NCI-H2107 treated with DMSO at 0.1 percent for 48 hours (cell line): ENCODE measurements around the gene POU6F1.
A peak's percentile ranks its signal among the peaks of the same experiment; 100 is the strongest.
"Not testable (repeated sequence)": the region's sequence is repeated elsewhere in the genome, so short reads cannot be mapped to it uniquely, and the experiment has no call there.

Source experiments
- DNase-seq: peaks from one replicate; lab custom pipeline; 2025; ENCODE audit not compliant: unreplicated experiment; lab: John Stamatoyannopoulos, UW

The POU6F1 gene

GRCh38 chr12:51217968-51218606 lies at the start of gene POU6F1:
POU6F1 (minus strand) TSS chr12:51218062; CDS start chr12:51206836, 11,226 bp downstream.
- peak; percentile 45 for DNase-seq

GRCh38 chr12:51265024-51265423 lies 47.2 kb upstream of the POU6F1 start:
- no peak for DNase-seq

DNA sequence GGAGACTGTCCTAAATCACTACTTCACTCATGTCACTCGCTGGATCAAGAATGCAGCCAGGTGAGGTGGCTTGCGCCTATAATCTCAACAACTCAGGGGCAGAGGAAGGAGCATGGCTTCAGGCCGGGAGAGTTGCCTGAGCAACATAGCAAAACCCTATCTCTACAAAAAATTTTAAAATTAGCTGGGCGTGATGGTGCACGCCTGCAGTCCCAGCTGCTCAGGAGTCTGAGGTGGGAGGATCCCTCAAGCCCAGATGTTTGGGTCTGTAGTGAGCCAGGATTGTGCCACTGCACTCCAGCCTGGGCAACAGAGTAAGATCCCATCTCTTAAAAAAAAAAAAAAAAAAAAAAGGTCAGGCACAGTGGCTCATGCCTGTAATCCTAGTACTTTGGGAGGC lies 46.4 kb upstream of the POU6F1 start:
- DNase-seq: no peak

GRCh38 chr12:51263341-51263740 lies 45.5 kb upstream of the POU6F1 start:
- no peak for DNase-seq

DNA sequence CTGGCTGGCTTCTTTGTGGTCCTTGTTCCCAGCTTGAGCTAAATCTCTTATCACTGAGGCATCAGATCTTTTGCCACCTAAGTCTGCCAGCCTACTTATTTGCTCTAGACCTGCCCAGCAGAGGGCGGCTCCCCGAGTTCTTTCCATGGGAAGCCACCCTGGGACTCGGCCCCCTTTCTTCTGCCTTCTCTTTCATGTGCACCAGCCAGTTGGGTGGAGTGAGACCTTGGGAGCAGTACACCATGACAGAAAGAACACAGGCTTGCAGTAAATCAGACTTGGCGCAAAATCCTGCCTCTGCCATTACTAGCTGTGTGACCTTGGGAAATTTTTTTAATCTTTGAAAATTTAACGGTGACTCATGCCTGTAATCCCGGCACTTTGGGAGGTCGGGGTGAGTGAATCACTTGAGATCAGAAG lies 44.9 kb upstream of the POU6F1 start:
- DNase-seq: no peak

- not testable (repeated sequence) for DNase-seq
Observed at GRCh38 chr12:51259600-51259999, 41.7 kb upstream of the POU6F1 start.

DNA sequence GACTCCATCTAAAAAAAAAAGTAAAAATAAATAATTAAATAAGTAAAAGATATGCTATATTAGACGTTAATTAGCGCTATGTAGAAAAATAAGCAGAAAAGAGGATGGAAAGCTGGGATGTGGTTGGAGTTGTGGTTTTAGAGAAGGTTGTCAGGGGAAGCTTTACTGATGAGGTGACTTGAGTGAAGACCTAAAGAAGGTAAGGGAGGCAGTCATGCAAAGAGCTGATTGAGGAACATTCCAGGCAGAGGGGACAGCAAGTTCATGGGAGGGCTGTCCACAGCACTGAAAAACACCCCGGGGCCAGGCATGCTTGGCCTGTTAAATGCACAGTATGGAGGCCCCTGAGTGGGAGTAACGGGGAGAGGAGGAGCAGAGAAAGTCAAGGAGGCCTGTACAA lies 36.7 kb upstream of the POU6F1 start:
- DNase-seq: no peak

DNA sequence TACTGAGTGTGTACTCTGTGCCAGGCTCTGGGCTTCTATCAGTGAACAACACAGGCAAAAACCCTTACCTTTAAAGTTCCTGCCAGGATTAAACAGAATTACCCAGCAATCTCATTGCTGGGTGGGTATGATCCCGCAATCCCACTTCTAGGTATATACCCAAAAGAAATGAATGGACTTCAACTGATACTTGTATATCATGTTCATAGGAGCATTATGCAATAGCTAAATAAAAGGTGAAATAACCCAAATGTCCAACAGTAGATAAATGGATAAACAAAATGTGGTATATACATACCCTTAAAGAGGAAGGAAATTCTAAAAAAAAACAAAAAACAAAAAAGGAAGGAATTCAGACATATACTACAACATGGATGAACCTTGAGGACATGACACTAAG lies 35.4 kb upstream of the POU6F1 start:
- DNase-seq: no peak

- peak; percentile 74 for DNase-seq
Observed at GRCh38 chr12:51247523-51248206, 29.8 kb upstream of the POU6F1 start.

GRCh38 chr12:51246254-51246853 lies 28.5 kb upstream of the POU6F1 start:
- no peak for DNase-seq

DNA sequence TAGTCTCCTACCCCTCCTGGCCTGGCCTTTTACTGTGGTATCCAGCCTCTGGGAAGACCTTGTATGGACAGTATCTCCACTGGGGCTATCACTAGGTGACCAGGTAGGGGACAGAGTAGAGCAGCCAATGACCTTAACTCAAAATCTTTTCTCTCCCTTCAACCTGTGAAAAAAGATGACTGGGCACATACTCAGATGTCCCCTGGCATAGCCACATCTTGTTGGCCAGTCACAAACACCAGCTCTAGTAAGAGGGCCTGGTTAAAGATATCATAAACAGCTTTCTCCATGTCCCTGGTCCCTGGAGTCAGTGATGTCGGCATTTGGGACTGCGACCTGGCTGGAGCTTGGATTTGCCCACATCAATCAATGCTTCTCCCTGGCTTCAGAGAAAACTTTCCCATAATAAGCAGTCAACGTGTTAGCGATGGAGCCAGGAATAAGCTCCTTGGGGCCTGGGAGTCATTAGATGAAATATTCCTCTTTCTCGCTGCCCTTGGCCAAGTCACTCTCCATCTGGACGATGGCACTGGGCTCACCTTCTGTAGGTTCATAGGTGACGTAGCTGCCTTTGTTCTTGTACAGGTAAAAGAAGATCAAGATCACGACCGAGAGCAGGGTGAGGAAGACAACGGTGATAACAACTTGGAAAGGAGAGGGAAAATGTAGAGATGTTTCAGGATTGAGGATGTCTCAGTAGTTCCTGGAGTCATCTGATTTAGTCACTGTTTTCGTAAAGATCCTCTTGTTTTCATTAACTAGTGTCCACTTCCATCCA lies 27.8 kb upstream of the POU6F1 start:
- no peak for DNase-seq

DNA sequence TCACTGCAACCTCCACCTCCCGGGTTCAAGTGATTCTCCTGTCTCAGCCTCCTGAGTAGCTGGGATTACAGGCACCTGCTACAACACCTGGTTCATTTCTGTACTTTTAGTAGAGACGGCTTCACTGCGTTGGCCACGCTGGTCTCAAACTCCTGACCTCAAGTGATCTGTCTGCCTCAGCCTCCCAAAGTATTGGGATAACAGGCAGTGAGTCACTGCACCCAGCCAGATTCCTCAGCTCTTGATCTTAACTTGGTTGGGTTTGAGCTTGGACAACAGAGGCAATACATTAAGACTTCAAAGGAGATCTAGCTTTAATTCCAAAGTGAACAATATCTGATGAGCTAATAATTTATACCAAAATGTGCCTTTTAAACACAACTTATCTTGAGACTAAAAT lies 26.4 kb upstream of the POU6F1 start:
- DNase-seq: no peak

DNA sequence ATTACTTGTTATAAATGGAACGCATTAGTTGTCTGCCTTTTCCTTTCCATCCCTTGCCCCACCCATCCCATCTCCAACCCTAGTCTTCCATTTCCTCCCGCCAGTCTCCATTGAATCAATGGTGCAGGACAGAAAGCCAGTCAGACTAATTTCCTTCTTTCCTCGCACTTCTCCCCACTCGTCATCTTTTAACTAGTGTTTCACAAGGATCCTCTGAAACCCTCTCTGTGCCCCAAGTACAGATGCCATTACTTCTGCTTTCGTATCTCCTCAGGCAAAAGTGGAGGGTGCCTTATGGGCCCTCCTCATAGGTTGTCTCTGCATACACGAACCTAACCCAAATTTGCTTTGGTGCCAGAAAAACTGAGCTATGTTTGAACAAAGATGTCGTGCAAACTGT lies 25.0 kb upstream of the POU6F1 start:
- DNase-seq: no peak

DNA sequence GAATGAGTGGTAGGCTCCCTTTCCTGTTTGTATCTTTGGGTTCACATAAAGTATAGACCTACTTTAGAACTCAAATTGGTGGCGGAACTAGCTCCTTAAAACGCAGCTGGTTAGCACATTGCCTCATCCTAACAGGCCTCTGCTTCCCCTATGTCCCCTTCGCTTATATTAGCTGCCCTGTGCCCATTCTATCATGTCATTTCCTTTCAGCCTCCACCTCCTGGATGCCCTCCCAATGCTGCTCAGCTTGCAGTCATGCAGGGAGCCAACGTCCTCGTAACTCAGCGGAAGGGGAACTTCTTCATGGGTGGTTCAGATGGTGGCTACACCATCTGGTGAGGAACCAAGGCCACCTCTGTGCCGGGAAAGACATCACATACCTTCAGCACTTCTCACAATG lies 24.3 kb upstream of the POU6F1 start:
- no peak for DNase-seq

DNA sequence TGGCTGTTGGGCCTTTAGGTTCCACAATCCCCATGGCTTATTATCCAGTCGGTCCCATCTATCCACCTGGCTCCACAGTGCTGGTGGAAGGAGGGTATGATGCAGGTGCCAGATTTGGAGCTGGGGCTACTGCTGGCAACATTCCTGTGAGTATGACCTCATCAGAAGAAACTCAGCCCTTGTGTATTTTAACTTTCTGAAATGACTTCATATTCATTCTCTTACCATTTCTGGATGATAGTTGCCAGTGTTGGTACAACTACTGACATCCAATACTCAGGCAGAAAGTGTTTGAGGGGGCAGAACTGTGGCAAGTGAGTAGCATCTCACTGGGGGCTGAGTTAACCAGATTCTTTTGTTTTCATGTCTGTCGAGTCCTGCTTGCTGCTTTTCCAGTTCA lies 23.1 kb upstream of the POU6F1 start:
- no peak for DNase-seq

DNA sequence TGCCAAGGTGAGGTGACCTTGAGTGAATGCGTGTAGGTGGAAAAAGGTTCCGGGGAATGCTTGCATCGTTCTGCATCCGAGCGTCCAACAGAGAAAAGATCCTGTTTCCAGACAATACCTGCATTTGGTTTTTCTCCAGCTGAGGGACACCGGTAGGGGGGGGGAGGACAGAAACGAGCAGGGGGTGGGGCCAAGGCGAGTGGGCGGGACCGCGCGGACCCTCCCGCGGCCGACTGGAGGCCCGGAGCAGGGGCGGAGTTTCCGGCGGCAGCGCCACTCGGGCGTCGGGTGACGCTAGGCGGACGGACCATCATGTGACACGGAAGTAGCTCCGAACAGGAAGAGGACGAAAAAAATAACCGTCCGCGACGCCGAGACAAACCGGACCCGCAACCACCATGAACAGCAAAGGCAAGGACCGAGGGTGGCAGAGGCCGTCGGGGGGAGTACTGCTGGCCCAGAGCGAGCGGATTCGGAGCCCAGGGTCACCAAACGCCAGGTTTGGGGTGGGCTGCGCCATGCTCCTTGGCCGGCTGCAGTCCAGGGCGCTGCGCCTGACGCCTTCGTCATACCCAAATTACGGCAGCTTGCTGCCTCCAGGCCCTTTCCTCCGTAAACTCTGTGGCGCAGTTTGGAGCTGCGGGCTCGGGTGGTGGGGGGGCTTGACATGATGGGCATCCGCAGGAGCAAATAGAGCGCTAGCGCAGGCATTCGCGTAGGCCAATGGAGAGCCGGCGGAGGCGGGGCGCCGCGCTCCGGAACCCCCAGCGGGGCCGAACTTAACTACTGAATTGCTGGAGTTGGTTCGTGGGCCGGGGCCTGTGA lies 20.9 kb upstream of the POU6F1 start, which contains the start of gene DAZAP2:
Gene DAZAP2, plus strand, starts transcription at position 317 of the 825 bp plus-strand sequence. Its CDS starts 82 bp downstream, at position 399.
- peak; percentile 82 for DNase-seq

- DNase-seq: peak; percentile 72
Observed at GRCh38 chr12:51238037-51238509, 20.2 kb upstream of the POU6F1 start.

GRCh38 chr12:51234530-51234929 lies 16.7 kb upstream of the POU6F1 start:
- DNase-seq: no peak

GRCh38 chr12:51232642-51233041 lies 14.8 kb upstream of the POU6F1 start:
- DNase-seq: no peak

DNA sequence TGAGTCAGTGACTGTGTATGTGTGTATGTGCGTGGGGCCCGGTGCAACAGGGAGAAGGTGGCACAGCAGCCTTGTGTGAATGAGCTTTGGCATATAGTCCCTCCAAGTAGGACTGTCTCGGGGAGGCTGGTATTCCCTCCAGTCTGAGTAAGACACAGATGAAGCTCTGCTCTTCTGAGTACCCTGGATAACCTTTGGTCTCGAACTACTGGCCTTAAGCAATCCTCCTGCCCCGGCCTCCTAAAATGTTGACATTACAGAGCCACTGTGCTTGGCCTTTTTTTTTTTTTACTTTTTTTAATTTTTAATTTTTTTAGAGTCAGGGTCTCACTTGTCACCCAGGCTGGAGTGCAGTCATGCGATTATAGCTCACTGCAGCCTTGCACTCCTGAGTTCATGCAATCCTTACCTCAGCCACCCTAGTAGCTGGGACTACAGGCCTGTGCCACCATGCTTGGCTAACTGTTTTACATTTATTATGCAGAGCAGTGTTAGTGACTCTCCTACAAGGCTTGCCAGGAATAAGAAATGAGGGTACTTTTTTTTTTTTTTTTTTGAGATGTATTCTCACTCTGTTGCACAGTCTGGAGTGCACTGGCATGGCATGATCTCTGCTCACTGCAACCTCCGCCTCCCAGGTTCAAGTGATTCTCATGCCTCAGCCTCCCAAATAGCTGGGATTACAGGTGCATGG lies 11.4 kb upstream of the POU6F1 start:
- DNase-seq: no peak
